Transverse colon (tissue), 4 donors: ENCODE measurements around the gene TUBB1.

Experiments used
- POLR2A ChIP-seq: fragments of 450-650 bp; IDR thresholded peaks from one replicate; pipeline ENCODE4 v1.6.1; 2016; ENCODE audit warnings: antibody characterized with exemption, mild to moderate bottlenecking, moderate library complexity
- POLR2AphosphoS5 ChIP-seq, 3 donors: sonication (generic); formaldehyde crosslinking; IDR thresholded peaks; one replicate each; pipeline ENCODE4 v1.6.1; 2016; ENCODE audit warnings: antibody characterized with exemption in 3 of 3
- TF ChIP-seq, protein P1 (sequence below), 5 experiments: fragments of 200-600 bp in 3 of 5; fragments of 450-650 bp in 2 of 5; sonication (generic) in 3 of 5; IDR thresholded peaks; 1 replicate in 2 of 5; 2 replicates in 3 of 5; pipeline ENCODE4 v1.5.1; 2016 to 2017; ENCODE audit warnings: antibody characterized with exemption in 5 of 5, inconsistent platforms in 3 of 5, mild to moderate bottlenecking in 2 of 5, moderate library complexity in 1 of 5

DNA sequence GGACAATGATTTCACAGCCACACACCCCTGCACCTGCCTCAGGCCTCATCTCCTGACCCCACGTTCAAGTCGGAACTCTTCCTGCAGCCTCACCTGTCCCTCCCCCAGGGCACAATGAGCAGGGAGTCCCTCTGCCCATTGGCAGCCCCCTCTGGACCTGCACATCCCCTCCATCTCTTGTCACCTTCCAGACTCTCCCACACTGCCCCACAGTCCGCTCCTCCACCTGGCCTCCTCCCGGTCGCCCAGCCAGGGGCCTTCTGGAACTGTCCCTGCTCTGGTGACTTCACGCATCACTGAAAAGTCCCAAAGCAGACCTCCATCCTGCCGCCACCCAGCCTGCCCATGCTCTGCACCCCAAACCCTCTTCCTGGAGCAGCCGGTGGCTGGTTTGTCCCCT lies 16.8 kb upstream of the TUBB1 start:
- TF ChIP-seq, protein P1, sequence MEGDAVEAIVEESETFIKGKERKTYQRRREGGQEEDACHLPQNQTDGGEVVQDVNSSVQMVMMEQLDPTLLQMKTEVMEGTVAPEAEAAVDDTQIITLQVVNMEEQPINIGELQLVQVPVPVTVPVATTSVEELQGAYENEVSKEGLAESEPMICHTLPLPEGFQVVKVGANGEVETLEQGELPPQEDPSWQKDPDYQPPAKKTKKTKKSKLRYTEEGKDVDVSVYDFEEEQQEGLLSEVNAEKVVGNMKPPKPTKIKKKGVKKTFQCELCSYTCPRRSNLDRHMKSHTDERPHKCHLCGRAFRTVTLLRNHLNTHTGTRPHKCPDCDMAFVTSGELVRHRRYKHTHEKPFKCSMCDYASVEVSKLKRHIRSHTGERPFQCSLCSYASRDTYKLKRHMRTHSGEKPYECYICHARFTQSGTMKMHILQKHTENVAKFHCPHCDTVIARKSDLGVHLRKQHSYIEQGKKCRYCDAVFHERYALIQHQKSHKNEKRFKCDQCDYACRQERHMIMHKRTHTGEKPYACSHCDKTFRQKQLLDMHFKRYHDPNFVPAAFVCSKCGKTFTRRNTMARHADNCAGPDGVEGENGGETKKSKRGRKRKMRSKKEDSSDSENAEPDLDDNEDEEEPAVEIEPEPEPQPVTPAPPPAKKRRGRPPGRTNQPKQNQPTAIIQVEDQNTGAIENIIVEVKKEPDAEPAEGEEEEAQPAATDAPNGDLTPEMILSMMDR (IDR thresholded peaks at IDR 0.05), result no peak
- TF ChIP-seq POLR2AphosphoS5 (IDR thresholded peaks at IDR 0.05) (no peak), POLR2A (no peak)
